Breast epithelium (tissue), 4 donors: ENCODE results near the gene RGS7. TPM values are rescaled to one million over a fixed set of nuclear protein-coding genes. Genes with fewer than 3 reads are reported as not detected.

Experiments used
- DNase-seq, 2 donors: peaks; one replicate each; pipeline ENCODE4 v3.0.0-alpha.2; 2019; ENCODE audit warnings: low spot score in 2 of 2
- H3K27ac ChIP-seq, 2 donors: fragments of 200-600 bp; sonication (generic) in 1 of 2; one replicate each; pipeline ENCODE4 v1.5.1; 2016 to 2019; ENCODE audit warnings: mild to moderate bottlenecking in 1 of 2
- H3K27me3 ChIP-seq, 2 donors: fragments of 200-600 bp; sonication (generic) in 1 of 2; one replicate each; pipeline versions ENCODE4 v1.5.1 to v1.6.0; 2017 to 2019; ENCODE audit warnings: control low read depth in 1 of 2, mild to moderate bottlenecking in 1 of 2
- H3K36me3 ChIP-seq: fragments of 200-600 bp; one replicate; pipeline ENCODE4 v1.5.1; 2019
- H3K4me1 ChIP-seq, 2 donors: fragments of 200-600 bp; sonication (generic); one replicate each; pipeline ENCODE4 v1.5.1; 2016 to 2019; ENCODE audit warnings: control low read depth in 1 of 2
- H3K4me3 ChIP-seq, 3 donors: fragments of 200-600 bp; sonication (generic); 1 replicate in 2 of 3; 2 replicates in 1 of 3; pipeline ENCODE4 v1.5.1; 2016 to 2019; ENCODE audit warnings: mild to moderate bottlenecking in 3 of 3, moderate library complexity in 2 of 3
- H3K9me3 ChIP-seq, 2 donors: fragments of 200-600 bp; sonication (generic) in 1 of 2; one replicate each; pipeline ENCODE4 v1.5.1; 2016 to 2019; ENCODE audit warnings: control low read depth in 1 of 2
- CTCF ChIP-seq, 3 donors: fragments of 450-650 bp; IDR thresholded peaks; one replicate each; pipeline ENCODE4 v1.5.1; 2016 to 2017; ENCODE audit warnings: antibody characterized with exemption in 3 of 3, mild to moderate bottlenecking in 3 of 3, moderate library complexity in 3 of 3
- POLR2A ChIP-seq: fragments of 450-650 bp; IDR thresholded peaks from one replicate; pipeline ENCODE4 v1.6.1; 2016; ENCODE audit warnings: antibody characterized with exemption, mild to moderate bottlenecking, moderate library complexity
- POLR2AphosphoS5 ChIP-seq, 3 donors: sonication (generic); formaldehyde crosslinking; IDR thresholded peaks; one replicate each; pipeline ENCODE4 v1.6.1; 2017; ENCODE audit warnings: antibody characterized with exemption in 3 of 3
- intact Hi-C: fragments of 100-400 bp; cut with DNase I; formaldehyde crosslinking; loops from one replicate; pipeline ENCODE4 v1.15.1; 2023; ENCODE audit warnings: low total_unique reads
- total RNA-seq, 3 donors: library from RNA; depleted of rRNA; stranded (reverse); fragments of >200 nt; gene quantifications; one replicate each; pipeline ENCODE4 v1.1.0, GENCODE V29; 2016

Gene RGS7
- total RNA-seq, 3 donors from 2014 or later, result 0.16 TPM; not detected in 2

- H3K36me3 ChIP-seq, result no peaks in the 10 kb centered on the region
- H3K4me1 ChIP-seq, result no peaks in the 10 kb centered on the region
- H3K4me3 ChIP-seq, result no peak overlapping the region
- no peaks in the 10 kb centered on the region for H3K27me3 ChIP-seq
- intact Hi-C loops, result no loop called here
- H3K27ac ChIP-seq, result no peak overlapping the region
- TF ChIP-seq CTCF (IDR thresholded peaks at IDR 0.05), result no peak
- no peak for TF ChIP-seq POLR2AphosphoS5 (IDR thresholded peaks at IDR 0.05)
- no peak for TF ChIP-seq POLR2A
- H3K9me3 ChIP-seq, result peaks cover 0 to 6% of the 10 kb centered on the region in 2 donors
- no peak for DNase-seq
Observed at GRCh38 chr1:241130881-241131280, 226.1 kb downstream of the RGS7 start.

GRCh38 chr1:241129207-241129960 is 227.6 kb downstream of the RGS7 start:
- intact Hi-C loops, result no loop called here
- no peak for DNase-seq
- Histone ChIP-seq H3K9me3 (no peaks in the 10 kb centered on the region), H3K36me3 (no peaks in the 10 kb centered on the region), H3K27me3 (no peaks in the 10 kb centered on the region), H3K4me1 (no peaks in the 10 kb centered on the region), H3K4me3 (no peak overlapping the region), H3K27ac (no peak overlapping the region)
- TF ChIP-seq POLR2A (no peak), POLR2AphosphoS5 (IDR thresholded peaks at IDR 0.05) (no peak), CTCF (IDR thresholded peaks at IDR 0.05) (no peak)

GRCh38 chr1:241125286-241125685 is 231.7 kb downstream of the RGS7 start:
- Histone ChIP-seq H3K36me3 (no peaks in the 10 kb centered on the region), H3K27me3 (no peaks in the 10 kb centered on the region), H3K27ac (no peak overlapping the region), H3K4me3 (no peak overlapping the region), H3K4me1 (no peaks in the 10 kb centered on the region), H3K9me3 (no peaks in the 10 kb centered on the region)
- TF ChIP-seq POLR2AphosphoS5 (IDR thresholded peaks at IDR 0.05) (no peak), POLR2A (no peak), CTCF (IDR thresholded peaks at IDR 0.05) (no peak)
- no peak for DNase-seq
- intact Hi-C loops, result no loop called here

GRCh38 chr1:241118049-241118448 is 239.0 kb downstream of the RGS7 start:
- no peak overlapping the region for H3K27ac ChIP-seq
- intact Hi-C loops, result no loop called here
- H3K4me3 ChIP-seq, result no peak overlapping the region
- no peaks in the 10 kb centered on the region for H3K27me3 ChIP-seq
- H3K36me3 ChIP-seq, result no peaks in the 10 kb centered on the region
- TF ChIP-seq CTCF (IDR thresholded peaks at IDR 0.05) (no peak), POLR2AphosphoS5 (IDR thresholded peaks at IDR 0.05) (no peak), POLR2A (no peak)
- no peaks in the 10 kb centered on the region for H3K4me1 ChIP-seq
- H3K9me3 ChIP-seq, result no peaks in the 10 kb centered on the region
- no peak for DNase-seq

GRCh38 chr1:241115784-241116183 is 241.2 kb downstream of the RGS7 start:
- no peak for TF ChIP-seq POLR2A
- no peak for TF ChIP-seq POLR2AphosphoS5 (IDR thresholded peaks at IDR 0.05)
- TF ChIP-seq CTCF (IDR thresholded peaks at IDR 0.05), result no peak
- H3K27ac ChIP-seq, result no peak overlapping the region
- no peaks in the 10 kb centered on the region for H3K27me3 ChIP-seq
- no peak for DNase-seq
- H3K36me3 ChIP-seq, result no peaks in the 10 kb centered on the region
- intact Hi-C loops, result no loop called here
- no peak overlapping the region for H3K4me3 ChIP-seq
- no peaks in the 10 kb centered on the region for H3K9me3 ChIP-seq
- H3K4me1 ChIP-seq, result no peaks in the 10 kb centered on the region
